Head of caudate nucleus (tissue), 42 donors: ENCODE measurements around the gene ZNHIT3.
A peak's percentile ranks its signal among the peaks of the same experiment; 100 is the strongest.
"Not testable (repeated sequence)": the region's sequence is repeated elsewhere in the genome, so short reads cannot be mapped to it uniquely, and the experiment has no call there.

Experiments
- DNase-seq, 42 donors: peaks; one replicate each; pipeline versions ENCODE4 v3.0.0 to v3.0.0-alpha.2; 2020 to 2021; ENCODE audit warnings: mixed read lengths in 7 of 42
- intact Hi-C: fragments of 100-400 bp; cut with DNase I; formaldehyde crosslinking; loops from one replicate; pipeline ENCODE4 v1.15.0; 2022

The ZNHIT3 gene

GRCh38 chr17:36486204-36487194 lies at the start of gene ZNHIT3:
ZNHIT3 (plus strand) TSS chr17:36486681; CDS start chr17:36486700, 19 bp downstream.
- DNase-seq = peak; percentile 88 to 97 (median 94)
- intact Hi-C loops = loop anchor here (10.0 kb wide), 2 partner anchors 58 to 512 kb away; partner anchors contain the start of gene GGNBP2

GRCh38 chr17:36441792-36442191 lies 44.7 kb upstream of the ZNHIT3 start:
- intact Hi-C loops, DNase-seq: not testable (repeated sequence)

- peak in 1 of 42 donors; percentile 3 for DNase-seq
- intact Hi-C loops = no loop called here
Observed at GRCh38 chr17:36443777-36444176, 42.7 kb upstream of the ZNHIT3 start.

- DNase-seq, intact Hi-C loops: not testable (repeated sequence)
Observed at GRCh38 chr17:36449997-36450396, 36.5 kb upstream of the ZNHIT3 start.

- DNase-seq, intact Hi-C loops: not testable (repeated sequence)
Observed at GRCh38 chr17:36452888-36453287, 33.6 kb upstream of the ZNHIT3 start.

GRCh38 chr17:36457701-36458100 lies 28.8 kb upstream of the ZNHIT3 start:
- intact Hi-C loops, DNase-seq: not testable (repeated sequence)

- intact Hi-C loops = no loop called here
- DNase-seq = no peak
Observed at GRCh38 chr17:36459045-36459444, 27.4 kb upstream of the ZNHIT3 start.

GRCh38 chr17:36459601-36460000 lies 26.9 kb upstream of the ZNHIT3 start:
- DNase-seq = no peak
- intact Hi-C loops = no loop called here

- no peak for DNase-seq
- intact Hi-C loops = no loop called here
Observed at GRCh38 chr17:36460265-36460937, 26.1 kb upstream of the ZNHIT3 start.

GRCh38 chr17:36461330-36462110 lies 25.0 kb upstream of the ZNHIT3 start:
- intact Hi-C loops = no loop called here
- DNase-seq = no peak

GRCh38 chr17:36463916-36464764 lies 22.3 kb upstream of the ZNHIT3 start:
- DNase-seq = peak in 16 of 42 donors; percentile 12 to 57 (median 30)
- intact Hi-C loops = no loop called here

- intact Hi-C loops = no loop called here
- DNase-seq = no peak
Observed at GRCh38 chr17:36464765-36465088, 21.8 kb upstream of the ZNHIT3 start.

GRCh38 chr17:36468903-36469635 lies 17.4 kb upstream of the ZNHIT3 start:
- intact Hi-C loops = no loop called here
- DNase-seq = no peak

GRCh38 chr17:36469733-36470132 lies 16.7 kb upstream of the ZNHIT3 start:
- intact Hi-C loops = no loop called here
- DNase-seq = no peak

- DNase-seq = no peak
- intact Hi-C loops = no loop called here
Observed at GRCh38 chr17:36470499-36470898, 16.0 kb upstream of the ZNHIT3 start.

- intact Hi-C loops = no loop called here
- DNase-seq = no peak
Observed at GRCh38 chr17:36474571-36474970, 11.9 kb upstream of the ZNHIT3 start.

GRCh38 chr17:36475346-36475970 lies 11.0 kb upstream of the ZNHIT3 start:
- intact Hi-C loops = no loop called here
- peak in 19 of 42 donors; percentile 13 to 61 (median 34) for DNase-seq
